Vagina (tissue), 2 donors: Measurements from ENCODE around the gene LBX2. TPM values are rescaled to one million over a fixed set of nuclear protein-coding genes. Genes with fewer than 3 reads are reported as not detected.

Experiments used
- DNase-seq, 2 donors: peaks; one replicate each; pipeline ENCODE4 v3.0.0-alpha.2; 2017; ENCODE audit errors: extremely low spot score in 2 of 2
- H3K27ac ChIP-seq: fragments of 200-600 bp; sonication (generic); one replicate; pipeline ENCODE4 v1.5.1; 2019
- H3K27me3 ChIP-seq: fragments of 200-600 bp; sonication (generic); one replicate; pipeline ENCODE4 v1.5.1; 2019
- H3K36me3 ChIP-seq, 2 donors: fragments of 200-600 bp; sonication (generic); one replicate each; pipeline ENCODE4 v1.5.1; 2017 to 2019
- H3K4me1 ChIP-seq: fragments of 200-600 bp; sonication (generic); one replicate; pipeline ENCODE4 v1.5.1; 2019
- H3K4me3 ChIP-seq, 2 donors: fragments of 200-600 bp; sonication (generic); 1 replicate in 1 of 2; 2 replicates in 1 of 2; pipeline ENCODE4 v1.5.1; 2016 to 2019
- H3K9me3 ChIP-seq: fragments of 200-600 bp; sonication (generic); one replicate; pipeline ENCODE4 v1.5.1; 2019
- POLR2A ChIP-seq, 2 donors: fragments of 450-650 bp; IDR thresholded peaks; one replicate each; pipeline ENCODE4 v1.6.1; 2017; ENCODE audit warnings: antibody characterized with exemption in 2 of 2, mild to moderate bottlenecking in 2 of 2, moderate library complexity in 2 of 2
- POLR2AphosphoS5 ChIP-seq, 2 donors: sonication (generic); formaldehyde crosslinking; IDR thresholded peaks; one replicate each; pipeline ENCODE4 v1.9.0; 2017; ENCODE audit warnings: antibody characterized with exemption in 2 of 2, mild to moderate bottlenecking in 2 of 2, low read depth in 1 of 2; ENCODE audit not compliant: insufficient read depth in 1 of 2
- intact Hi-C: fragments of 100-400 bp; cut with DNase I; formaldehyde crosslinking; loops from one replicate; pipeline ENCODE4 v1.15.1; 2023
- total RNA-seq: library from RNA; depleted of rRNA; stranded (reverse); fragments of >200 nt; gene quantifications from one replicate; pipeline ENCODE4 v1.2.3, GENCODE V29; 2016
- TF ChIP-seq, protein P1 (sequence below), 3 experiments: fragments of 450-650 bp in 2 of 3; fragments of 200-600 bp in 1 of 3; sonication (generic) in 1 of 3; IDR thresholded peaks; one replicate each; pipeline ENCODE4 v1.5.1; 2017 to 2019; ENCODE audit warnings: antibody characterized with exemption in 3 of 3, mild to moderate bottlenecking in 2 of 3, moderate library complexity in 2 of 3

LBX2 gene
- total RNA-seq, 1 donor from 2014 or later = not detected

- Histone ChIP-seq H3K4me1 (peaks cover 21% of the 10 kb centered on the region), H3K9me3 (no peaks in the 10 kb centered on the region), H3K36me3 (peaks cover 0 to 21% of the 10 kb centered on the region in 2 donors), H3K27ac (no peak within 1 kb of the TSS), H3K27me3 (no peaks in the 10 kb centered on the region), H3K4me3 (no peak within 1 kb of the TSS)
- intact Hi-C loops = no loop called here
- no peak for TF ChIP-seq POLR2A (IDR thresholded peaks at IDR 0.05)
- no peak for TF ChIP-seq POLR2AphosphoS5 (IDR thresholded peaks at IDR 0.05; ENCODE audit: insufficient read depth in 1 of 2, low read depth in 1 of 2)
- TF ChIP-seq, protein P1, sequence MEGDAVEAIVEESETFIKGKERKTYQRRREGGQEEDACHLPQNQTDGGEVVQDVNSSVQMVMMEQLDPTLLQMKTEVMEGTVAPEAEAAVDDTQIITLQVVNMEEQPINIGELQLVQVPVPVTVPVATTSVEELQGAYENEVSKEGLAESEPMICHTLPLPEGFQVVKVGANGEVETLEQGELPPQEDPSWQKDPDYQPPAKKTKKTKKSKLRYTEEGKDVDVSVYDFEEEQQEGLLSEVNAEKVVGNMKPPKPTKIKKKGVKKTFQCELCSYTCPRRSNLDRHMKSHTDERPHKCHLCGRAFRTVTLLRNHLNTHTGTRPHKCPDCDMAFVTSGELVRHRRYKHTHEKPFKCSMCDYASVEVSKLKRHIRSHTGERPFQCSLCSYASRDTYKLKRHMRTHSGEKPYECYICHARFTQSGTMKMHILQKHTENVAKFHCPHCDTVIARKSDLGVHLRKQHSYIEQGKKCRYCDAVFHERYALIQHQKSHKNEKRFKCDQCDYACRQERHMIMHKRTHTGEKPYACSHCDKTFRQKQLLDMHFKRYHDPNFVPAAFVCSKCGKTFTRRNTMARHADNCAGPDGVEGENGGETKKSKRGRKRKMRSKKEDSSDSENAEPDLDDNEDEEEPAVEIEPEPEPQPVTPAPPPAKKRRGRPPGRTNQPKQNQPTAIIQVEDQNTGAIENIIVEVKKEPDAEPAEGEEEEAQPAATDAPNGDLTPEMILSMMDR (IDR thresholded peaks at IDR 0.05) = no peak
- DNase-seq = no peak
Measured at GRCh38 chr2:74525717-74526648, 26.6 kb upstream of the LBX2 start, which contains the start of gene DQX1. Gene DQX1 (minus strand): TSS chr2:74526231. CDS start chr2:74525729, 502 bp downstream.

DNA sequence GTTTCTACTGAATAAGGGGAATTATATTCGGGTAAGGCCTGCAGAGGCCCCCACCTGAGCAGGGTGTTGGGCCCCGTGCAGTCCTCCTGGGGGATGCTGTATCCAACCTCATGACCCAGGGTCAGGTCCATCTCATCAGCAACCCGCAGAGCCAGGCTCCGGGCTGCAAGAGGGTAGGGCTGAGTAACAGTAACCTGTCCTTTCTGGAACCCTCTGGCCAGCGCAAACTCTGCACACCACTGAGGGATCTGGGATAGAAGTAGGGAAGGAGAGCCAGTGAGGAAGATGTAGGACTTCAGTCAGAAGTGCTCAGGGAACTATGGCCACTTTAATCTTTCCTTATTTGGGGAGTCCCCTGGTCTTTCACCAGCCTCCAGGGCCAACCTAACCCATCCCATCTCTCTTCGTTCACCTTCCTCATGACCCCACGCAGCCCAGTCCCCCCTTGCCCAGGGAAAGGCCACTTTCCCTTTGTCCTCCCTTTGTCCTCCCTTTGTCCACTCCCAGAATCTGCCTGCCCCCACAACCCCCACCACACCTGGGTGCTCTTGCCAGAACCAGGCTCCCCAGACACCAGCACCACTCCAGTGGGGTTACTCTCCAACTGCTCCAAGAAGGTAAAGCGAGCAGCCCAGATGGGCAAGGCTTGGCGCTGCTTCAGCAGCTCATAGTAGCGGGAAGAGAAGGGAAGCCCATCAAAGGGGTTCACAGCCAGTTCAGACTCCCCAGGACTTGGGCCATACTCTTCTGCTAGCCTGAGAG lies 25.7 kb upstream of the LBX2 start:
- peaks cover 16% of the 10 kb centered on the region for H3K4me1 ChIP-seq
- TF ChIP-seq, protein P1 (IDR thresholded peaks at IDR 0.05) = no peak
- TF ChIP-seq POLR2AphosphoS5 (IDR thresholded peaks at IDR 0.05; ENCODE audit: insufficient read depth in 1 of 2, low read depth in 1 of 2) = no peak
- no peak for TF ChIP-seq POLR2A (IDR thresholded peaks at IDR 0.05)
- no peak overlapping the region for H3K27ac ChIP-seq
- peaks cover 0 to 21% of the 10 kb centered on the region in 2 donors for H3K36me3 ChIP-seq
- no peaks in the 10 kb centered on the region for H3K27me3 ChIP-seq
- no peaks in the 10 kb centered on the region for H3K9me3 ChIP-seq
- intact Hi-C loops = no loop called here
- no peak for DNase-seq
- no peak overlapping the region for H3K4me3 ChIP-seq

GRCh38 chr2:74524005-74524404 lies 24.6 kb upstream of the LBX2 start:
- H3K4me1 ChIP-seq = peaks cover 14% of the 10 kb centered on the region
- no peak overlapping the region for H3K4me3 ChIP-seq
- no peaks in the 10 kb centered on the region for H3K9me3 ChIP-seq
- peaks cover 0 to 21% of the 10 kb centered on the region in 2 donors for H3K36me3 ChIP-seq
- intact Hi-C loops = no loop called here
- H3K27me3 ChIP-seq = no peaks in the 10 kb centered on the region
- TF ChIP-seq POLR2A (IDR thresholded peaks at IDR 0.05) (no peak), POLR2AphosphoS5 (IDR thresholded peaks at IDR 0.05; ENCODE audit: insufficient read depth in 1 of 2, low read depth in 1 of 2) (no peak)
- TF ChIP-seq, protein P1 (IDR thresholded peaks at IDR 0.05) = no peak
- H3K27ac ChIP-seq = no peak overlapping the region
- no peak for DNase-seq

DNA sequence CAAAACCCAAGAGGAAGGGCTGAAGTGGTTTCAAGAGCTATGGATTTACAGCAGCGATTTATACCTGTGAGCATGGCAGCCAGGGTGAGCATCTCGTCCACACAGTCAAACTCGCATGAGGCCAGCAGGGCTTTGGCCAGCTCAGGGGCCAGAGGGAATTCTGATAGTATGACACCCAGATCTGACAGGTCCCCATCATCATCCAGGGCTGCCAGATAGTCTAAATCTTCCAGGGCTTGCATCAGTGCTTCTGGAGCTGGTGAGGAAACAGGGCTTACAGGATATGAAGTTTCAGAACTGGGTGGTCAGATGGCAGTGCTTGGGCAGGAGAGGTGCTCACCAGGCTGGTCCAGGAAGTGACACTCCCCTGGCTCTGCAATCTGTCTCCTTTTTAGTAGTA lies 23.1 kb upstream of the LBX2 start:
- no peak overlapping the region for H3K27ac ChIP-seq
- peaks cover 0 to 17% of the 10 kb centered on the region in 2 donors for H3K36me3 ChIP-seq
- no peaks in the 10 kb centered on the region for H3K27me3 ChIP-seq
- TF ChIP-seq POLR2A (IDR thresholded peaks at IDR 0.05) = no peak
- TF ChIP-seq, protein P1 (IDR thresholded peaks at IDR 0.05) = no peak
- TF ChIP-seq POLR2AphosphoS5 (IDR thresholded peaks at IDR 0.05; ENCODE audit: insufficient read depth in 1 of 2, low read depth in 1 of 2) = no peak
- H3K9me3 ChIP-seq = no peaks in the 10 kb centered on the region
- H3K4me3 ChIP-seq = no peak overlapping the region
- DNase-seq = no peak
- no peaks in the 10 kb centered on the region for H3K4me1 ChIP-seq
- intact Hi-C loops = no loop called here
